Measurements from ENCODE around the gene PPM1J.
"Not testable (repeated sequence)": the region's sequence is repeated elsewhere in the genome, so short reads cannot be mapped to it uniquely, and the experiment has no call there.

The PPM1J gene, protein sequence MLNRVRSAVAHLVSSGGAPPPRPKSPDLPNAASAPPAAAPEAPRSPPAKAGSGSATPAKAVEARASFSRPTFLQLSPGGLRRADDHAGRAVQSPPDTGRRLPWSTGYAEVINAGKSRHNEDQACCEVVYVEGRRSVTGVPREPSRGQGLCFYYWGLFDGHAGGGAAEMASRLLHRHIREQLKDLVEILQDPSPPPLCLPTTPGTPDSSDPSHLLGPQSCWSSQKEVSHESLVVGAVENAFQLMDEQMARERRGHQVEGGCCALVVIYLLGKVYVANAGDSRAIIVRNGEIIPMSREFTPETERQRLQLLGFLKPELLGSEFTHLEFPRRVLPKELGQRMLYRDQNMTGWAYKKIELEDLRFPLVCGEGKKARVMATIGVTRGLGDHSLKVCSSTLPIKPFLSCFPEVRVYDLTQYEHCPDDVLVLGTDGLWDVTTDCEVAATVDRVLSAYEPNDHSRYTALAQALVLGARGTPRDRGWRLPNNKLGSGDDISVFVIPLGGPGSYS

DNA sequence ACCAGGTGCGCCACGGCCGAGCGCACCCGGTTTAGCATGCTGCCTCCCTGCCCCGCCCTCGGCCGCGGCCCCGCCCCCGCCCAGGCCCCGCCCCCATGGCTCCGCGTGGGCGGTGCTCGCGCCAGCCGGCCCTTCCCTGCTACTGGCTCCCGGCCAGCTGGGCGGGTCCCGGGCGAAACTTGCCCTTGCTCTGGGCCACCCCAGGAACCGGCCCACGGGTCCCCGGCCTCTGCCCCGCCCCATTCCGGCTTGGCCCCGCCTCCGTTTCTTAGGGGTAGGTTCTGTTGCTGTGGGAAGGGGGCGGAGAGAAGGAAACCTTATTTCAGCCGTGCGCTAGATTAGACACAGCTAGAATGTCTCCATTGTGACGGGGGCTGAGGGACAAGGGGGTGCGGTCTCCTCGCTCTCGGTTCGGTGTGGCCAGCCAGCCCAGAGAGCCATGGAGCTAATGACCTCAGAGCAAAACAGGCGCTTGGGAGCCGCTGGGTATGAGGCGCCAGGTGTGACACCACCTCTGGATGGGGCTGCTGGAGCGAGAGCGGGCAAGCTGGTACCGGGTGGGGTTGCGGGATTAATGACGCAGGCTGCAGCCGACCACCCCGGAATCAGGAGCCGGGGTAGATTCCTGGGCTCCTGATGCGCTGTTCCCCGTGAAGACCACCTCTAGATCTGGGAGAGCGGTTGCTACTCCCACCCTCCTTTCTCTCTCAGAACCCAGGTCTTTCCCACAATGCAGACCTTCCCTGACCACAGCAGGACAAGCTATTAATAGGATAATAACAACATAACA, at the start of gene PPM1J:
Gene PPM1J (minus strand): TSS at position 69 of the 790 bp plus-strand sequence. CDS start 31 bp downstream, at position 38.
- DNase-seq = peak; percentile 95 to 100

GRCh38 chr1:112762541-112763500, 47.7 kb upstream of the PPM1J start:
- DNase-seq = no peak

- no peak for DNase-seq
These were observed 46.8 kb upstream of the PPM1J start for GRCh38 chr1:112761714-112762480.

- DNase-seq = no peak
These were observed 44.1 kb upstream of the PPM1J start for GRCh38 chr1:112759228-112759627.

DNA sequence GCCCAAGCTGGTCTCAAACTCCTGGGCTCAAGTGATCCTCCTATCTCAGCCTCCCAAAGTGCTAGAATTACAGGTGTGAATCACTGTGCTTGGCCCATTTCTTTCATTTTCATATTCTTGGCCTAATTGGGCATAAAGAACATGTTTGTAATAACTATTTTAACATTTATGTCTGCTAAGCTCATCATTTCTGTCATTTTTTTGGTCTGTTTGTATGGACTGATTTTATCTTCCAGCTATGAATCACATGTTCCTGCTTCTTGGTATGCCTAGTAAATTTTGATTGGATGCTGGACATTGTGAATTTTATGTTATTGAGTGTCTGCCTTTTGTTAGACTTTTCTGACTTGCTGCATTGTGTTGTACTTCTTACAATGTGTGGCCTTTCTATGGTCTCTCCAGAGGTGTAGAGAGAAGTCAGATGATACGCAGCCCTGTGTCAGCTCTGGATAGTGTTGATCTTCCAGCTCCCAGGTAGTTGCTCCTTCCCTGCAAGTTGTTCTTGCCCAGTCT, 39.0 kb upstream of the PPM1J start:
- DNase-seq = no peak

- no peak for DNase-seq
These were observed 33.3 kb upstream of the PPM1J start for GRCh38 chr1:112748396-112748795.

- DNase-seq = no peak
These were observed 29.0 kb upstream of the PPM1J start for GRCh38 chr1:112744009-112744578.

- peak in 1 of 2 donors; percentile 28 for DNase-seq
These were observed 28.3 kb upstream of the PPM1J start for GRCh38 chr1:112743174-112744008.

GRCh38 chr1:112737573-112737972, 22.4 kb upstream of the PPM1J start:
- DNase-seq = no peak

DNA sequence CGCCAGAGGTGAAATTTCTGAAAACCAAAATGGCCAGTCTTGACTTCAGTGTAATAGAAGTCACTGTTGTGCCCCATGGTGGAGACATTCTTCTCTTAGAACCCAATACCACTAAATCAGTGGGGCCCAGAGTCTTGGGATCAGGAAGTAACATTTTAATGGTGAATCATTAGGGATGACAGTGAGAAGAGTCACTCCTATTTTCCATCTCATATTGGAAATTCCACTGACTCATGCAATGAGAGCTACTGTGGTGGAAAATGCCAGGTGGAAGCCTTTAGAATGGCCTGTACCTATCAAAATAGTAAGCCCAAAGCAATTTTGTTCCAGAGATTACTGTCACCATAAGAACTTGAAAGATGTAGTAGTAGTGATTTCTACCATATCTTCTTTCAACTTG, 20.6 kb upstream of the PPM1J start:
- DNase-seq = peak; percentile 77 to 87

- no peak for DNase-seq
These were observed 16.3 kb upstream of the PPM1J start for GRCh38 chr1:112731451-112731850.

- no peak for DNase-seq
These were observed 14.8 kb upstream of the PPM1J start for GRCh38 chr1:112729909-112730308.

- not testable (repeated sequence) for DNase-seq
These were observed 13.9 kb upstream of the PPM1J start for GRCh38 chr1:112729011-112729410.

DNA sequence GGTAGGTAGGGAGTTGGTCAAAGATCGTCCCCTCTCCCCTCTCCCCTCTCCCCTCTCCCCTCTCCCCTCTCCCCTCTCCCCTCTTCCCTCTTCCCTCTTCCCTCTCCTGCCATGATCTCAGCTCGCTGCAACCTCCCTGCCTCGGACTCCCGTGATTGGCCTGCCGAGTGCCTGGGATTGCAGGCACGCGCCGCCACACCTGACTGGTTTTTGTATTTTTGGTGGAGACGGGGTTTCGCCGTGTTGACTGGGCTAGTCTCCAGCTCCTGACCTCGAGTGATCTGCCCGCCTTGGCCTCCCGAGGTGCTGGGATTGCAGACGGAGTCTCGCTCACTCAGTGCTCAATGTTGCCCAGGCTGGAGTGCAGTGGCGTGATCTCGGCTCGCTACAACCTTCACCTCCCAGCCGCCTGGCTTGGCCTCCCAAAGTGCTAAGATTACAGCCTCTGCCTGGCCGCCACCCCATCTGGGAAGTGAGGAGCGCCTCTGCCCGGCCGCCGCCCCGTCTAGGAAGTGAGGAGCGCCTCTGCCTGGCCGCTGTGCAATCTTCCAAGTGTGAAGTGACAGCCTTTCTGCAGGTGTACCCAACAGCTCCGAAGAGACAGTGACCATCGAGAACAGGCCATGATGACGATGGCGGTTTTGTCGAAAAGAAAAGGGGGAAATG, 13.3 kb upstream of the PPM1J start:
- not testable (repeated sequence) for DNase-seq

DNA sequence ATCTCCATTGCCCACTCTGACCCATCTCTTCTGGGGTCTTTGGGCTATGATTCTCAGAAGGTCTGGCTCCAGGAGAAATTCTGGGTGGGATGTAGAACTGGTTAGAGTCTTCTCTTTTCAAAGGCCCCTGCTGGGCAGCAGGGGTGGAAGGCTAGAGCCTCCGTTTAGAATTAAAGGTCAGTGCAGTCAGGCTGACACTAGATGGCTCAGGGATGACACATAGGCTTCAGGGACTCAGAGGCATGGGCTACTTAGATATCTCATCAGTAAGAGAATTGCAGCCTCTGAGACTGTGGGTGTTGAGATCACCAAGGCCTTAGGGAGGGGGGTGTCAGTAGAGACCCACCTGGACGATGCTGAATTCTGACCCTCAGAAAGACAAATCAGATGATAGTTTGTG, 12.6 kb upstream of the PPM1J start:
- DNase-seq = no peak

- DNase-seq = not testable (repeated sequence)
These were observed 9.1 kb upstream of the PPM1J start for GRCh38 chr1:112724240-112724639.

- DNase-seq = no peak
These were observed 8.3 kb upstream of the PPM1J start for GRCh38 chr1:112723511-112723839.

DNA sequence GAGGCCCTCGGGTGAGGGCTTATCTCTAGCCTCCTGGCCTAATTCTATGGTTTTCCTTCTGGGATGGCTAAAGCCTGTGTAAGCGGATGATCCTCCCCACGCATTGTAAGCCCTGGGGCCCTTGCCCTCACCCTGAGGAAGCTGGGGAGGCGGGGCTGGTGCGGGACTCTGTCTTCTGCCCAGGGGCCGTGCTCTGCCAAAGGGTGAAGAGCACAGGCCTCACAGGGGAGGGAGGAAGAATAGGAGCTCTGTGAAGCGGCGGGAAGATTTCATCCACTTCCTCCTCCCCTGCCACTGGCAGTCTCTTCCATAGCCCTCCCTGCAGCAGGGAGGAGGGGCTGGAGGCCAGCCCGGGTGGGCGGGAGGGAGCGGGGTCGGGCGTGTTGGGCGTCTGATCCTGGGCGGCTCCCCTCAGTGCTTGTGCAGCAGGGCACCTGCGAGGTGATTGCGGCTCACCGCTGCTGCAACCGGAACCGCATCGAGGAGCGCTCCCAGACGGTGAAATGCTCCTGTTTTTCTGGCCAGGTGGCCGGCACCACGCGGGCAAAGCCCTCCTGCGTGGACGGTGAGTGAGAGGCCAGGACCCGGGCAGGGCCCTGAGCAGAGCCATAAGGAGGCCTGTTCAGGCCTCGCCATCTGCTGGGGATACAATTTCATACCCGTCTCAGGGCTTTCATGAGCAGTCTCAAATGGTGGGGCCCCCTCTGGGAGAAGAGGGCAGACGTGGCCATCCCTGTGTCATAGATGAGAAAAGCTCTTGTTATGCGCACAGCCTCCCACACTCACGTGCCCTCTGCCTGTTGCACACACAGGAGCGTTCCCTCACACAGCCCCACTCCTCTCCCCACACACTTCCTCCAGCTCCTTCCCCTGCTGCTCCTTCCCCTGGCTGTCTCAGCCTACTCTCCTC, 7.7 kb upstream of the PPM1J start:
- DNase-seq = peak; percentile 60 to 76

Data from inflammatory macrophage treated with lipopolysaccharide for 1 hour (primary cell).